NCI-H82 treated with DMSO at 0.1 percent for 48 hours (cell line): ENCODE results near the gene WDR27.

Source experiments
- DNase-seq: peaks from one replicate; lab custom pipeline; 2025; ENCODE audit not compliant: unreplicated experiment; lab: John Stamatoyannopoulos, UW

Gene WDR27

DNA sequence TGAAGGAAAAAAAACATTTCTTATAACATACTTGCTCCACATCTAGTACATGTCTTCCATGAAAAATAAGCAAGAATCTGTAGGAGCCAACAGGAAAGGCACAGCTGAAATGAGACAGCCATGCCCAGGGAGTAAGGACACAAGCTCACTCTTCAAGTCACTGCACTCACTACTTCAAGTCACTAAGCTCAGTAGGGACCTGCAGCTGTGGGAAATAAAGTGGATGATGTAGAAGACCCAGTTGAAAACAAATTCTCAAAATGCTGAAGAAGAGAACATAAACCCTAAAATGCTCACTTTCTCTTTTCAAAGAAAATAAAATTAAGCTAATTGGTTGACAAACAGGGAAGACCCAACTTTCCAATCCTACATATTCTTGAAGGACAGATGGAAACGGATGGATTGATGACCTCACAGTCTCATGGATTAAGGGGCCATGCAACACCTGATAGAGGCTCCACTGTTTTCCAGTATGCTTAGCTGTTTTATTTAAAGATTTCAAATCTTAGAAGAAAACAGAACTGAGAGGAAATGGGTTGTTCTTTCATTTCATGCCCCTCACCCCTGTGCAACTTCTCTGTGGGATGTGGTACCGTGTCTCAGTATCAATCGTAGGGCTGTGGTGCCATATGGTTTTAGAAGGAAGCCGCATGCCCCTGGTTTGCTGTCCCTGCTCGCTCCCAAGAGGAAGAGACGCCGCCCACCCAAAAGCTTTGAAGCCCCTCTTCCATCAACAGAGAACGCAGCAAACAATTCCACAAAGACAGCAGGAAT lies 133.3 kb downstream of the WDR27 start:
- no peak for DNase-seq

DNA sequence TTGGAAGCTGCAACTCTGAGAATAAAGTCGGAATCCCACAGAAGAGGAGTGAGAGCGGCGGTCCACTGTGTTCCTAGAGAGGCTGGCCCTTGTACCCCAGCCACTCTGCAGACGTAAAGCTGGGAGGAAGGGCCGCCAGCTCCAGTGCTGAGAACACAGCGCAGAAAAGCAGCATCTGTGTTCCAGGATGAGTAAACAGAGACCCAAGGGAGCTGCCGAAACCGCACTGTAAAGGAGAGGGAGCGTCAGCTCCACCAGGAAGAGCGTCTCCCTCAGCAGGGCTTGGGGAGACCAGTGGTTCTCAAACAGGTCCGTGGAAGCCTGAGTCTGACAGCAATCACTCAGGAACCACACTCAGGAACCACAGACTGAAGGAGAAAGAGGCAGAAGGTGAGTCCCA lies 134.0 kb downstream of the WDR27 start:
- no peak for DNase-seq

DNA sequence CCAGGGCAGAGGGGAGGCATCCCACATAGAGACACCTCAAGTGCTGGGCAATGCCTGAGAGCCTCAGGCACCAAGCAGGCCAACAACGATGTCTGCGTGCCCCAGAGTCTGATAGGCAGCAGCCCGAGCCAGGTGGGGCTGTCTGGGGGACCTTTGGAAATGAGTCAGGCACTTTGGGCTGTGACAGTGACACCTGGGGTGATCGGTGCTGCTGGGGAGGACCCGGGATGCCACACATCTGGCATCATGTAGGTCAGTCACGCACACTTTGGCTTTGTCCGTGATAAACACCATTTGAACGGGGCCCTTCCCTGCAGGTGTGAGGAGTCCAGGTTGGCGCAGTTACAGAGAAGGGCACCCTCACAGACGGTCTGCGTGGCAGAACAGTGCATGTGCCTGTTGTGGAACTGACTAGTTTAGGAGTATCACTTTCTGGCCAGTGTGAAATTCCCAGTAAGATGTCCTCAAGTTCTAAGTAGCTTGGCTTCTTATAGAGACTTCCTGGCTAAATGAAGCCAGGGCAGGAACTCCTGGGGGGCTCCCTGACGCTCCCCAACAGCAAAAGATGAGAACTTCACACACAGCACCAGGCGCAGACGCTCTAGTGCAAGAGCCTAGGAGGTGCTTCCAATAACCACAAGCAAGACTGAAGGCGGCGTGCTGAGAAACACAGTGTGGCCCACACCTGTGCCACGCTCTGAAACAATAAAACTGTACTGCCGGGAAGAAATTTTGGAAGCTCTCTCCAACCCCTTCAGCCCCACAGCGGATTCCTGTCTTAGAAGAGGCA lies 134.7 kb downstream of the WDR27 start:
- no peak for DNase-seq

DNA sequence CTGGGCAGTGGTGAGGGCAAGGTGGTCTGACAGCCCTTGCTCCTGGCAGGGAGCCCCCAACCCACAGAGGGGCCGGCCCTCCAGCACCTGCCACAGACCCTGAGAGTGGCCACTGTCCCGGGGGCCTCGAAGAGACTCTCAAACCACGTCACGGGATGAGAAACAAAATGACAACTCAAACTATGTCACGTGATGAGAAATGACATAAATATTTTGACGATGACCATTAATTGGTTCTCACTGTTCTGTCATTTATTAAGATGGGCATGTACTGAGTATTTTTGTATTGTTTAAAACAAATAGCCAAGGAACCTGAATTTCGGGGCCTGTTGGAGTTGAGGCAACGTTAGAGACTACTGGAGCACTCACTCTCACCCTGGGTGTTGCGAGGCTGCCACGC lies 135.5 kb downstream of the WDR27 start:
- DNase-seq, result no peak

DNA sequence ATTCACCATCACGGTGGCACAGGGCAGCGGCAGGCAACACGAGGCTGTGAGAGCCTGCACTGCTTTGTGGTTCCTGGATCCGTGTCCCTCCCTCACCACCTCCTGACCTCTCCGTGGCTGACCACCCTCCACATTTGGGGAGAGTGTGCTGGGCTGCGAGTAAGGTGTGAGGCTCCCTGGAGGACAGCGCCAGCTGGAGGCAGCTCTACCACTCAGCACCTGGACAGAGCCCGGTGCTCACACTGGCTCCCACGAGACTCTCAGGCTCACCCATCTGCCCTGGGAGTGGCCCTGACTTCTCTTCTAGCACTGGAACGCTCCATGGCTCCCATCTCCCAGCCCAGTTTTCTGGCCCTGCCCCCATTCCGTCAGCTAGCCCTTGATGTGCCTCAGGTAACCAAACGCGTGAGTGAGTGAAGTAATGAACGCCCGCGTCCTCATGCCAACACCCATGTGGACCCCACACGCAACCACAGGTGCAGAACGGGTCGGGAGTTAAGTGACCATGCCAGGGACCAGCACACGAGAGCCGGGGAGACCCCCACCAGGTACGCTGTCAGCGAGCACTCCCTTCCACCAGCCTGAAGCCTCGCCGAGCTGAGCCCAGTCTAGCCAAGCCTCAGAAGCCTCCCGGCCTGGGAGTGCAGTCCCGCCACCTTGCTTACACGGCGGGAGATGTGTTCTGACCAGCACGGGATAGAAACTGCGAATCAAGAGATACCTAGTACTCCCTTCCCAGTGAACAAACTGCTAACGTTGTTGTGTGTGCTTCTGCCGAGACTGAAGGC lies 137.2 kb downstream of the WDR27 start:
- no peak for DNase-seq

DNA sequence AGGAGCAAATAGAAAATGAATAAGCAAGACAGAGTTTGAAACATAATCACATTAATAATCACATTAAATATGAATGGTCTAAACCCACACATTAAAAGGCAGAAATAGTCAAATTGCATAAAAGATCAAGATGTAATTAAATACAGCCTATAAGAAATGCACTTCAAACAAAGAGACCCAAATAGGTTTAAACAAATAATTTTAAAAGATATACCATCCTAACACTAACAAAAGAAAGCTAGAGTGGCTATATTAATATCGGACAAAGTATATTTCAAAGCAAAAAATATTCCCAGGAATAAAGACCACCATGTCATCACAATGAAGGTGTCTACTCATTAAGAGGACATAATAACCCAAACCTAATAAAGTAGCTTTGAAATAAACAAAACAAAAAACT lies 140.2 kb downstream of the WDR27 start:
- DNase-seq, result no peak

DNA sequence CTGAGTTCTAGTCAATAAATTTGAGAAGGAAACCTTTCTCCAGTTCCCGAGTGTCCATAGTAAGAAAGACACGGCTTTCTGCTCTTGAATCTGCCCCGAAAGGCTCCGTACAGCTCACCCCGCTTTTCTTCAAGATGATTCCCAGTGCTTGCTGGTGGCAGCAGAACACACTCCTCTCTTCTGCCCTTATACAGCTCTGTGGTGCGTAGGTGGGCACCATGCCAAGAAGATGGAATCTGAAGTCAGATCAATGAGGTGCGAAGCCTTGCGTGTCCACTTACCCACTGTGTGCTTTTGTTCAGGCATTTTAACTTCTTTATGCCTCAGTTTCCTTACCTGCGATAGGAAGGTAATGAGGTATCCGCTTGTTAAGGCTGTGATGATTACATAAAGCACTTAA lies 142.2 kb downstream of the WDR27 start:
- DNase-seq, result no peak

DNA sequence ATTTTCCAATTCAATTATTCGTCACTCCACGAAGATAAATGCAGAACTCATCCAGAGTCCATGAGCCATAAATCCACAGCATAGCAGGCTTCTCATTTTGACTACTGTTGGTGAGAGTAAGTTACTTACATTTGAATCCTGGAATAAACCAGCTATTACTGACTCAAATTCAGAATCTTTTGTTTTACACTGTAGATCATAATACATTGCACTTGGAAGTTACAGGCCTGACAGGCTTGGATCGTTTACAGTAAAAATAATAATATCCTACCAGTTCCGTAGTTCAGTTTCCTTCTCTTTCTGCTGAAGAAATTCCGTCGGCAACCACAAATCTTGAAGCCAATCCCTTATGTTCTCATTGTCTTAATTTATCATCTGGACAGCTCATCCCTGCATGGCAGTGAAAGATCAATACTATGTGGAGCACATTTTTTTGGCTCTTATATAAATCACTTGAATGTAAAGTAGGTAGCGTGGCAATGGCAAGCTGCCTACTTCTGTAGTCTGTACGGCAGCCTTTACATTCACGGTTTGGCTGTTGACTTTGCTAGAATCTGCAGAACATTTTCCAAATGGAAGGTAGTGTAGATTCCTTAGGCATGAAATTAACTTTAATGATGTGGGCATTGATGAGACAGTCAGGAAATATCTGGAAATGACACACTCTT lies 142.9 kb downstream of the WDR27 start:
- no peak for DNase-seq

DNA sequence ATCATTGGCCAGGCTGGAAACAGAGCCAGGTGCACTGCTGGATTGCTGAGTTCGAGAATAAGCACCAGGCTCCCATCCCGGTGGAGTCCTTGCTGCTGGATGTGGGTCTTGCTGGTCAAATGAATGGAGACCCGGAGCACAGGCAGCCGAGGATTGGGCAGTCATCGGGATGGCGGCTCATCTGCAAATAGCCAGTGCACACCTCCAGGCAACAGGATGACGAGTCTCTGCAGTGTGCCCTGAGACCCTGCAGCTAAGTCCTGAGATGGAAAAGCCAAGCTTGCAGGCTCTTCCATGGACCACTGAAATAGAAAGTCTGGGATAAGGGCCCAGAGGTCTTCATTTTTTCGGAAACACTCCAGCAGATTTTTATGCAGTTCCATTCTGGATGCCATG lies 143.5 kb downstream of the WDR27 start:
- no peak for DNase-seq

DNA sequence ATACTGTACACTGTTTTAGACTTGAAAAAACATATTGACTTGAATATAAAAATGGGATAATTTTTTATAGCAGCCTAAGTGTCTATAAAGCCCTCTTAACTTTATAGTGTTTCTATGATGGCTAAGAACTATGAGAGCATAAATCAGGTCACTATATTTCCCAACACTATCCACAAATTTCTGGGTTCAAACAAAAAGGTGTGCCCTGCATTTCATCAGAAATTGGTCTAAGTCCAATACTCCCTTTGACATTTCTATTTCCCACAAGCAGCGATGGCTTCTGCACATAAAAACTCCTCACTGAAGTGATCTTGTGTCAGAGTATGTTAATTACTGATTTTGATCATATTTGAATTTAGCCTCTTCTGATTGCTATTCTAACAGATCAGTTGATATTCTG lies 143.9 kb downstream of the WDR27 start:
- no peak for DNase-seq

DNA sequence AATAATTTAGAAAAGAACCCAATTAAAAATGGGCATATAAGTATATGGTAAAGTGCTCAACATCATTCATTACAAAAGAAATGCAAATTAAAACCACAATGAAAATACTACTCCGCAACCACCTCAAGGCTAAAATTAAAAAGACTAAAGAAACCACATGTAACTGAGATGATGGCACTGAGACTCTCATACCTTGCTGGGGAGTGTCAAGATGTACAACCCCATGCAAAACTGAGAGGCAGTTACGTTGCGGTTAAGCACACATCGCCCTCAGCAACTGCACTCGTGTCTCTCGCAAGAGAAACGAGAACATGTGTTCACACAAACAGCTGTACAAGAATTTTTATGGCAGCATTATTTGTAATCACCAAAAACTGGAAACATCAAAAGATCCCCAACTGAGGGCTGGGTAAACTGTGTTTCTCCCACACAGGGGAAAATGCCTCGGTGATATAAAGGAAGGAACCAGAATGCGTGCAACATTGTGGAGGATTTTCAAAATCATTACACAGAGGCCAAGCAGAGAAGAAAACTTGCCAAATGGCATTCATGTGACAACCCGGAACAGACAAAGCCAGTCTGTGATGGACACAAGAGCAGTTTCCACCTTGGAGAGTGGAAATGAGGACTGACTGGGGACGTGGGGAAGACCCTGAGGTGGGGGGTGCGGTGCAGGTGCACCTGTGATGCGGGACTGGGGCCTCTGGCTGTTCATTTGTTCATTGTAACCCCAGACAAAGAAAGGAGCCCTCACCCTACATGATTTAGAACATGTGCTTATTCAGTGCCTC lies 144.9 kb downstream of the WDR27 start:
- DNase-seq, result no peak

DNA sequence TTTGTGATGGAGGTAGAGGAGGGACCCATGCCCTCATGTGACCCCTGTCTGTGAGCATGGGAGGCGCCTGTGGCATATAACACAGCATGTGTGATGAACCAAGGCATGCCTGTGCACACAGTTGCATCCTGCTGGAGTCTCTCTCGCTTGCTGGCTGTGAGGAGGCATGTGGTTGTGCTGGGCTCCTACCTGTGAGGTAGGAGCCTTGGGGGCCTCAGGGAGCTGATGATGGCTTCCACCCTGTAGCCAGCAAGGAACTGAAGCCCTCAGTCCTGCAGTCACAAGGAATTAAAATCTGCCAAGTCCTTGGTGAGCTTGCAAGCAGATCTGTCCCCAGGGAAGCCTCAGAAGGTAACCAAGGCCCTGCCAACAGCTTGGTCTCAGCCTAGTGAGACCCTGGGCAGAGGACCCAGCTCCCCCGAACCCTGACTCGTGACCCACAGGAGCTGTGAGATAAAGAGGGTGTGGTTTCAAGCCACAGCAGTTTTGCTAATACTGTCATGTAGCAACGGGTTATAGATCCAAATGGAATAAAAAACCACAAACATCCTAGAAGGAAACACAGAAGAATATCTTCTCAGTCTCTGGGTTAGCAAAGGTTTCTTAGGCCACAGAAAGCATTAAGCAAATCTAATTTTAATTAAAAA lies 145.7 kb downstream of the WDR27 start:
- DNase-seq, result no peak

DNA sequence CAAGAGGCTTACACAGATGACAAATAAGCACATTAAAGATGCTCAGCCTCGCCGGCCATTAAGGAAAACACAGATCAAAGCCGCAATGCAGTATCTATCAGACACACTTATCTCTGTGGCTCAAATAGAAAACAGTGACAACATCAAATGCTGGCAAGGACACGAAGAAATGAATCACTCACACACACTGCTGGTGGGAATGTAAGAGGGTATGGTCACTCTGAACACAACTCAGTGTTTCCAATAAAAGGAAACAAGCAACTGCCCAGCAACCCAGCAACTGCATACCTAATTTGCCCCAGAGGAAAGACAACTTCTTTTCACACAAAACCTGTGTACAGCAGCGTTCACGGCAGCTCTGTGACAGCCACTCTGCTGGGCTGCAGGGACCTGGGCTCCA lies 155.8 kb downstream of the WDR27 start:
- no peak for DNase-seq

DNA sequence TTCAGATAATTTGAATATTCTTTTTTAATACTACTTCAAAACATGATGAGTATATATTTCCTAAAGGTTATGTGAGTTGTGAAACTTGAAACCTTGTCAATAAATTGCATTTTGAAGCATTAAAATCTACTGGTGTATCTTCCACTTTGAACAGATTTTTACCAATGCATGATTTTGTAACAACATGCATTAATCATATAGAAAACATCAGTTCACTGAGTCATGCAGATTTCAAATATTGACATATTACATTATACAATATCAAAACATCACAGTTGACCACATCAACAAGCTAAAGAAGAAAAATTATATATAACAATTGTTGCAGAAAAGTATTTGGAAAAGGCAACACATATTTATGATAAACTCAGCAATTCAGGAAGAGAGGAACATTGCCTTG lies 158.1 kb downstream of the WDR27 start:
- DNase-seq, result no peak

DNA sequence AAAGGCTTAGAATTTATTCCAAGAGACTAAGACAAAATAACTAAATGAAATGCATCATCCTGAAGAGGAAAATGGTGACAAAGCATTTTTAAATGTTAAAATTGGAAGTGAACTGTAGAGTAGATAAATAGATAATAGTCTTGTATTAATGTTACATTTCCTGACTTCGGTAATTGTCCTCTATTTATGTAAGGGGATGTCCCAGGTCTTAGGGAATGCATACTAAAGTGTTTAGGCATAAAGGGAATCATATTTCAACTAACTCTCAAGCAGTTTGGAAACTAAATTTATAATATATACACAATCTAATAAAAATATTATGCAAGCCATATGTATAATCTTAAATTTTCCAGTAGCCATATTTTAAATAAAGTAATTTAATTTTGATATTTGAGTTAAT lies 159.3 kb downstream of the WDR27 start:
- DNase-seq, result no peak

DNA sequence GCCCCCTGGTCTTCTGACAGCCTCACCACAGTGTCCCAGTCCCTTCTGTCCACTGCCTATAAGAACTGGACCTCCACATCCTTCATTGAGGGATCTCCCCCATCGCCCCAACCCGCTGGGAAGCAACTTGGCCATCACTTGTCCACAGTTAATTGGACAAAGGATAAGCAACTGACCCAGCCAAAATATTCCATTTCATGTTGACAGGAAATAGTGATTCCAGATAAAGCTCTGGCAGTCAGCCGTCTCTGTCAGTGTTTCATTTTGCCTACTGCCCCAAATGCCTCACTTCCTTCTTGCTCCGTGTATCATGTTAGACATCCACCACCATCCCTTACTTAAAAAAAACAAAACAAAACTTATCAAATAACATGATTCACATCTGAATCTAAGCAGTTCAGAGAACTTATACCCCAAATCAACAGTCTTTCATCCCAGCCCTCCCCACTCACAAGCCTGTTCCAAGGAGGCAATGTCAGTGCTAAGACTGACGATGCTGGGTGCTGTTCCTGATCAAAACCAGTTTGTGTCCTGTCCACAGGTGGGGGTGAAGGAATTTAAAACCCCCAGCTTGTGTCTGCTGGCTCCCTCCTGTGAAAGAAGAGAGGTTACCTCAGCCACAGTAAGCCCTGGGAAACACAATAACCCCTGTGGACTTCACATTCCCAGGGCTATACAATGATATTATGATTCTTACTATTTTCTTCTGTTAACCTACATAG lies 162.5 kb downstream of the WDR27 start:
- DNase-seq, result no peak

DNA sequence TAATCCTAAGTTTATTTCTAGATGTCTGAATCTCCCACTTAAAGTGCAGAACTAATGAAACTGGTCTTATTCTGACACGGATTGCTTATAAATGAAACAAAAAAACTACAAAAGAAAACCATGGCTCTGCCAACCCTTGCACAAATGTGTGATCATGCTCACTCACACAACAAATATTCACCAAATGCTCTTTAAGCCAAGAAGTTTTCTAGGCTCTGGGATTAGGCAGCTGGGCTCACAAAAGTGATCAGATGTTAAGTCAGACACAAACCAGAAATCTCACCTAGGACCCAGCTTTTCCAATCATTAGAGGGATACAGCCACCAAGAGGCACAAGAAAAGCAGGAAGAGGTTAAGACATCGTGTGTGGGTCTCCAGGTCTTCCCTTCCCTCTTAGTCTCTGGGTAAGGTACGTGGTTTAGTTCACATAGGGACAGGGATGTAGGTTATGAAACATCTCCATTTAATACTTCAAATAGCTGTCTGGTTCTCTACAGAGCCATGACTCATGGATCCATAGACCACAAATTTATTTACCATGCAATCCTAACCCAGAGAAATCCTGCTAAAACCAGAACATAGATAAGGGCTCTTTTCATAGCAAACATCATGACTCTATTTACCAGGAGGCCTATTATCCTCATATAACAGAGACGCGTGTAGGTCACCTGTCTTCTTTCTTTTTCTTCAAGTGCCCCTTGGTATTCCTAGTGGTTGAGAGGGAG lies 165.2 kb downstream of the WDR27 start:
- no peak for DNase-seq

DNA sequence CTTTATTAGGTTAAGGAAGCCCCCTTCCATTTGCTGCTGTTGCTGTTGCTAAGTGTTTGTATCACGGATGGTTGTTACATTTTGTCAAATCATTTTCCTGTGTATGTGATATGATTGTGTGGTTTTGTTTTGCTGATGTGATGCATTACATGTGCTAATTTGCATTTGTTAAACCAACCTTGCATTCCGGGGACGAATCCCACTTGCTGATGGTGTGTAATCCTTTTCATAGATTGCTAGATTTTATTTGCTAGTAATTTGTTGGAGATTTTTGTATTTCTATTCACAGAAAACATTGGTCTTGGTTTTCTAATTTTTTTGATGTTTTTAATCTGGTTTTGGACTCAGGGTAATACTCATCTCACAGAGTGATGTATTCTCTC lies 167.8 kb downstream of the WDR27 start:
- DNase-seq, result no peak
